ENCODE data around the gene ALAS1.

DNA sequence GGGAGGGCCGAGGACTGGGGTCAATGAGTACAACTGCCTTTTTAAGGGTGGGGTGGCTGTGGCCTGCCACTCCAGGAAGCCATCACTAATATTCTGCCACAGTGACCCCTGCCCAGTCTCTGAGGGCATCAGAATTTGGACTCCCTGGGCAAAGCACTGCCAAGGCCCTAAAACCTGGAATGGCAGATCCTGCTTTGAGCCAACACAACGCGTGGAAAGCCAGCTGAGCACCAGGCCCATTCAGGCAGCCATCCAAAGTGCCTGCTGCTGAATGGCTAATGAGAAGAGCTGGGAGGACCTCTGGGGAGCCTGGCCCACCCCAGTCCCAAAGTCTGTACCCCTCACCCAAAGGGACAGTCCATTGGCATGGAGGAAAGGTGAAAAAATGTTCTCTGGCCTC, 36.0 kb downstream of the ALAS1 start:
- TF ChIP-seq, protein P1, sequence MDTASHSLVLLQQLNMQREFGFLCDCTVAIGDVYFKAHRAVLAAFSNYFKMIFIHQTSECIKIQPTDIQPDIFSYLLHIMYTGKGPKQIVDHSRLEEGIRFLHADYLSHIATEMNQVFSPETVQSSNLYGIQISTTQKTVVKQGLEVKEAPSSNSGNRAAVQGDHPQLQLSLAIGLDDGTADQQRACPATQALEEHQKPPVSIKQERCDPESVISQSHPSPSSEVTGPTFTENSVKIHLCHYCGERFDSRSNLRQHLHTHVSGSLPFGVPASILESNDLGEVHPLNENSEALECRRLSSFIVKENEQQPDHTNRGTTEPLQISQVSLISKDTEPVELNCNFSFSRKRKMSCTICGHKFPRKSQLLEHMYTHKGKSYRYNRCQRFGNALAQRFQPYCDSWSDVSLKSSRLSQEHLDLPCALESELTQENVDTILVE (CRISPR knock-in tag; IDR thresholded peaks at IDR 0.05), result no peak
- TF ChIP-seq, protein P2, sequence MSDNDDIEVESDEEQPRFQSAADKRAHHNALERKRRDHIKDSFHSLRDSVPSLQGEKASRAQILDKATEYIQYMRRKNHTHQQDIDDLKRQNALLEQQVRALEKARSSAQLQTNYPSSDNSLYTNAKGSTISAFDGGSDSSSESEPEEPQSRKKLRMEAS (IDR thresholded peaks at IDR 0.05), result no peak
- TF ChIP-seq KDM4B (CRISPR knock-in tag; IDR thresholded peaks at IDR 0.05) (no peak), MLLT10 (CRISPR knock-in tag; IDR thresholded peaks at IDR 0.05) (no peak)

Data from HepG2 (cell line).